SH-SY5Y (cell line): ENCODE data around the gene NEIL3.

Experiments
- GATA2 ChIP-seq: IDR thresholded peaks from 2 replicates; pipeline ENCODE4 v1.6.1; 2011; ENCODE audit warnings: mild to moderate bottlenecking, low read depth, low read length
- GATA3 ChIP-seq: IDR thresholded peaks from 2 replicates; pipeline ENCODE4 v1.6.1; 2011; ENCODE audit warnings: low read depth, mild to moderate bottlenecking, low read length, moderate library complexity

DNA sequence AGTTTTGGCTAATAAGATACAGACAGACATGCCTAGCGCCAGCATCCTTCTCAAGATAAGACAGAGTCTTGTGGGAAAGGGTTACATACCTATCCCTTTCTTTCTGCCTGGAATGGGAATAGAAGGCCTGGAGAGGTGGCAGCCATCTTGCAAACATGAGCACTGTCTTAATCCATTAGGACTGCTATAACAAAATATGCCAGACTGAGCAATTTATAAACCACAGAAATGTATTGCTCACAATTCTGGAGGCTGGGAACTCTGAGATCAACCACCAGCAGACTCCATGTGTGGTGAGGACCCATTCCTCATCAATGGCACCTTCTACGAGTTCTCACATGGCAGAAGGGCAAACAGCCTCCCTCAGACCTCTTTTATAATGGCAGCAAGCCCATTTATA, 26.5 kb upstream of the NEIL3 start:
- no peak for TF ChIP-seq GATA2
- TF ChIP-seq GATA3, result no peak
